HEK293T (cell line): ENCODE measurements around the gene MEGF6.
"Not testable (repeated sequence)": the region's sequence is repeated elsewhere in the genome, so short reads cannot be mapped to it uniquely, and the experiment has no call there.

Source experiments
- CTCF ChIA-PET: fragments of 350-600 bp; formaldehyde crosslinking; extraction: SDS; loops from one replicate; lab custom pipeline; 2021; ENCODE audit warnings: antibody characterized with exemption, inconsistent platforms; lab: Yijun Ruan, JAX
- POLR2A ChIA-PET: fragments of 350-600 bp; formaldehyde crosslinking; extraction: SDS; loops from one replicate; lab custom pipeline; 2020; ENCODE audit warnings: antibody characterized with exemption, inconsistent platforms; lab: Yijun Ruan, JAX
- DNase-seq: peaks from one replicate; pipeline ENCODE4 v3.0.0; 2012; ENCODE audit warnings: mixed read lengths; ENCODE audit errors: extremely low spot score
- ARNT ChIP-seq: fragments of 450-650 bp; IDR thresholded peaks from 2 replicates; pipeline ENCODE4 v1.6.1; 2017; ENCODE audit warnings: mild to moderate bottlenecking
- BHLHE40 ChIP-seq: fragments of 450-650 bp; IDR thresholded peaks from 2 replicates; pipeline ENCODE4 v1.6.1; 2016; ENCODE audit warnings: mild to moderate bottlenecking, moderate library complexity, borderline replicate concordance
- CTBP1 ChIP-seq: fragments of 450-650 bp; IDR thresholded peaks from 2 replicates; pipeline ENCODE4 v1.6.1; 2016; ENCODE audit warnings: borderline replicate concordance
- ELF4 ChIP-seq: fragments of 450-650 bp; IDR thresholded peaks from 2 replicates; pipeline ENCODE4 v1.6.1; 2017; ENCODE audit warnings: antibody characterized with exemption
- FOXA1 ChIP-seq: fragments of 450-650 bp; IDR thresholded peaks from 2 replicates; pipeline ENCODE4 v1.6.1; 2016; ENCODE audit warnings: mild to moderate bottlenecking
- FOXK2 ChIP-seq: fragments of 450-650 bp; IDR thresholded peaks from 2 replicates; pipeline ENCODE4 v1.6.1; 2016; ENCODE audit warnings: mild to moderate bottlenecking
- FOXM1 ChIP-seq: fragments of 450-650 bp; IDR thresholded peaks from 2 replicates; pipeline ENCODE4 v1.6.1; 2017; ENCODE audit warnings: mild to moderate bottlenecking, borderline replicate concordance
- HDGF ChIP-seq: fragments of 450-650 bp; IDR thresholded peaks from 2 replicates; pipeline ENCODE4 v1.6.1; 2017; ENCODE audit warnings: antibody characterized with exemption, borderline replicate concordance
- L3MBTL2 ChIP-seq: fragments of 450-650 bp; conservative IDR thresholded peaks from 2 replicates; pipeline ENCODE4 v1.6.1; 2016; ENCODE audit warnings: mild to moderate bottlenecking
- LEF1 ChIP-seq: fragments of 450-650 bp; IDR thresholded peaks from 2 replicates; pipeline ENCODE4 v1.6.1; 2017; ENCODE audit warnings: mild to moderate bottlenecking, borderline replicate concordance
- NFRKB ChIP-seq: fragments of 450-650 bp; IDR thresholded peaks from 2 replicates; pipeline ENCODE4 v1.6.1; 2016; ENCODE audit warnings: mild to moderate bottlenecking, moderate library complexity
- SP1 ChIP-seq: fragments of 450-650 bp; IDR thresholded peaks from 2 replicates; pipeline ENCODE4 v1.6.1; 2017
- SUZ12 ChIP-seq: fragments of 450-650 bp; IDR thresholded peaks from 2 replicates; pipeline ENCODE4 v1.6.1; 2016; ENCODE audit warnings: mild to moderate bottlenecking
- TARDBP ChIP-seq: fragments of 450-650 bp; IDR thresholded peaks from 2 replicates; pipeline ENCODE4 v1.6.1; 2016
- ZNF384 ChIP-seq: fragments of 450-650 bp; IDR thresholded peaks from 2 replicates; pipeline ENCODE4 v1.6.1; 2016
- TF ChIP-seq, protein P1 (sequence below): fragments of 450-650 bp; IDR thresholded peaks from 2 replicates; pipeline ENCODE4 v1.6.1; 2016

The MEGF6 gene

DNA sequence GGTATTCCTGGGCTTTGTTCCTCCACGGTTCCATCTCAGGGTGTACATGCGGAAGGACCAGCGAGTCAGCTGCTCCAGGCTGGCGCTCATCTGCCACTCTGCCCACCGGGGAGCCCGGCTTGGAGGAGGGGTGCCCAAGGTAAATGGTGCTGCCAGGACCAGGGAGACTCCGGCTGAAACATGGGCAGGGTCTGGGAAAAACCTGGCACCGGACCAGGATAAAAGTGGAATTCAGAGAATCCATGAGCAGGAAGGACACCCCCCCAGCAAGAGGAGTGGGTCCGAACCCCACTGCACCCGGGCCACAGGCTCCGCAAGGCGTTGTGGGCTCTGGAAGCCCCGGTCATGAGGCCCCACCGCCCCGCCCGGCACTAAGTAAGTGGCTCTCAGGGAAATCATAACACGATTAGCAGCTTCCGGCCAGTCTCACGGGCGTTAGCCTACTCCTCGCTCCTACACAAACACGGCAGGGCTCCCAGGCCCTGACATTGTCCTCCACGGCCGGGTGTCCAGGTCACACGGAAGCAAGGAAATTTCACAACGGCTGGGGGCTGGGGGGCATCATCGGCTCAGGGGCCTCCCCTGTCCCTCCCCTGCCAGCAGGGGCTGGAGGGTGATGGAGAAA is 21.1 kb downstream of the MEGF6 start:
- ChIA-PET POLR2A (no interaction called here), CTCF (interaction anchor here (1.0 kb wide), 1 partner anchor 25 kb away, joined by 3 read pairs; no protein-coding TSS in a partner anchor)
- no peak for DNase-seq
- no peak for TF ChIP-seq NFRKB
- no peak for TF ChIP-seq HDGF
- no peak for TF ChIP-seq ELF4
- no peak for TF ChIP-seq BHLHE40

DNA sequence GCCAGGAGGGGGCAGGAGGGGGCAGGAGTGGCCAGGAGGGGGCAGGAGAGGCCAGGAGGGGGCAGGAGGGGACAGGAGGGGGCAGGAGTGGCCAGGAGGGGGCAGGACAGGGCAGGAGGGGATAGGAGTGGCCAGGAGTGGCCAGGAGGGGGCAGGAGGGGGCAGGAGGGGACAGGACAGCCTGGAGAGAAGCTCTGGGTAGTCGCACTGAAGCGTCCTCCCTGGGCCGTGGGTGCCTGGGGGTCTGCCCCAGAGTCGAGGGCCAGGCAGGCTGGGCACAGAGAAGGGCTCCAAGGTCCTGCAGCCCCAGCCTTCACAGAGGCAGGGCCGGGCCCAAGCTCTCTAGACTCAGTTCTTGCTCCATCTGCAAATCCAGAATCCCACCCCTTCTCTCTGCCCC is 22.9 kb downstream of the MEGF6 start:
- ChIA-PET CTCF (interaction anchor here (0.5 kb wide), 1 partner anchor 13 kb away, joined by 3 read pairs; no protein-coding TSS in a partner anchor), POLR2A (no interaction called here)
- DNase-seq = no peak
- TF ChIP-seq, protein P1, sequence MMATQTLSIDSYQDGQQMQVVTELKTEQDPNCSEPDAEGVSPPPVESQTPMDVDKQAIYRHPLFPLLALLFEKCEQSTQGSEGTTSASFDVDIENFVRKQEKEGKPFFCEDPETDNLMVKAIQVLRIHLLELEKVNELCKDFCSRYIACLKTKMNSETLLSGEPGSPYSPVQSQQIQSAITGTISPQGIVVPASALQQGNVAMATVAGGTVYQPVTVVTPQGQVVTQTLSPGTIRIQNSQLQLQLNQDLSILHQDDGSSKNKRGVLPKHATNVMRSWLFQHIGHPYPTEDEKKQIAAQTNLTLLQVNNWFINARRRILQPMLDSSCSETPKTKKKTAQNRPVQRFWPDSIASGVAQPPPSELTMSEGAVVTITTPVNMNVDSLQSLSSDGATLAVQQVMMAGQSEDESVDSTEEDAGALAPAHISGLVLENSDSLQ = no peak
- no peak for TF ChIP-seq FOXK2
- TF ChIP-seq FOXM1 = no peak
- no peak for TF ChIP-seq SUZ12
- TF ChIP-seq SP1 = no peak
- TF ChIP-seq L3MBTL2 = no peak
- TF ChIP-seq ARNT = no peak

DNA sequence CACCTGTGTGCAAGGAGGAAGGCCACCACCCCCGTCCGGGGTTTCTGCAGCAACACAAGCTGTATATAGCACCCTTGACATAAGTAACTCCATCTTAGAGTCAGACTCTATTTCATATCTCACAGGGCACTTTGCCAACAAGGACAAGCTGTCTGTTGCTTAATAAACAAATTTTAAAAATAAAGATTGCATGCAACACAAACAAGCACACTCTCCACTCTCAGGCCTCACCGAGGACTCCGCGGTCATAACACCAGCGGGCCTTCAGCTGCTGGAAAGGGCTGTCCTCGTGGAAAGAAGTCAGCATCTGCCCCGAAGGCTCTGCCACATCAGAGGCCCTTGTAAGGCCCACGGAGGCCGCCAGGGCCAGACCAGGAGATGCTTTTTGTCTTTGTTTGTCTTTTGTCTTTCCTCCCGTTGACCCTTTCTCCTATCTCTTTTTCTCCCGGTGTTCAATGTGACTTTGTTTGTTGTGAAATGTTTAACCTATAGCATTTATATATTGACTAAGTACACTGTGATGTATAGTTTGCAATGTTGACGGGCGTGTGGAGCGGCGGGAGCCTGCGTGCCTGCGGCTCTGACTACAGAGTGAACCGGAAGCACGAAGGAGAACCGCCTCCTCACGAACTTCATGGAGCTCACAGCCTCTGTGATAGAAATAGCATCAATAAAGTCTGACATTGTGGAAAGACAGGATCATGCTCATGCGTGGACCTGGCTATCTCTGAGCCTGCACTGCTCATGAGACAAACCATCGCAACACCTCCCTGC is 24.1 kb downstream of the MEGF6 start:
- no peak for TF ChIP-seq SP1
- TF ChIP-seq, protein P1 = no peak
- no peak for TF ChIP-seq FOXM1
- TF ChIP-seq TARDBP = no peak
- no peak for TF ChIP-seq SUZ12
- TF ChIP-seq FOXK2 = no peak
- no peak for TF ChIP-seq ELF4
- no peak for DNase-seq
- ChIA-PET POLR2A (no interaction called here), CTCF (interaction anchor here (1.1 to 1.2 kb wide), 2 partner anchors 27 to 32 kb away, joined by 4 to 5 read pairs; no protein-coding TSS in a partner anchor)

DNA sequence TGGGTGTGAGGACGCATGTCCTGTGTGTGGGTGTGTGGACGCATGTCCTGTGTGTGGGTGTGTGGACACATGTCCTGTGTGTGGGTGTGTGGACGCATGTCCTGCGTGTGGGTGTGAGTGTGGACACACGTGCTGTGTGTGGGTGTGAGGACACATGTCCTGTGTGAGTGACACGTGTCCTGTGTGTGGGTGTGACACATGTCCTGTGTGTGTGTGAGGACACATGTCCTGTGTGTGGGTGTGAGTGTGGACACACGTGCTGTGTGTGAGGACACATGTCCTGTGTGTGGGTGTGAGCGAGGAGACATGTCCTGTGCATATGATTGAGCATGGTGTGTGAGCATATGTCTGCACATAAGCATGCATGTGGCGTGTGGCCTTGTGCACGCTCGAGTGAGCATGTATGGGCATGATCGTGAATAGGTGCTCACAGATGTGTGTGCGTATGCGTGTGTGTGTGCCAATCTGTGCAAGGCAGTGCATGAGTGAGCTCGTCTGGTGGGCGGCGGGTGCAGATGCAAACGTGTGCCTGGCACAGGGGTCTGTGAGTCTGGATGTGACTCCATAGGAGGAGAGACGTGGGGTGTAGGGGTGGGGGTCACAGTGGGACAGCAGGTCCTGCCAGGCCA is 25.3 kb downstream of the MEGF6 start:
- TF ChIP-seq SP1 = no peak
- no peak for TF ChIP-seq LEF1
- no peak for TF ChIP-seq FOXM1
- TF ChIP-seq L3MBTL2 = no peak
- no peak for TF ChIP-seq HDGF
- no peak for TF ChIP-seq SUZ12
- no peak for TF ChIP-seq FOXA1
- no peak for TF ChIP-seq ZNF384
- no peak for TF ChIP-seq ELF4
- no peak for TF ChIP-seq FOXK2
- TF ChIP-seq NFRKB = no peak
- TF ChIP-seq BHLHE40 = no peak
- no peak for TF ChIP-seq CTBP1
- no peak for TF ChIP-seq ARNT
- POLR2A ChIA-PET = no interaction called here
- DNase-seq = no peak
- CTCF ChIA-PET = no interaction called here

DNA sequence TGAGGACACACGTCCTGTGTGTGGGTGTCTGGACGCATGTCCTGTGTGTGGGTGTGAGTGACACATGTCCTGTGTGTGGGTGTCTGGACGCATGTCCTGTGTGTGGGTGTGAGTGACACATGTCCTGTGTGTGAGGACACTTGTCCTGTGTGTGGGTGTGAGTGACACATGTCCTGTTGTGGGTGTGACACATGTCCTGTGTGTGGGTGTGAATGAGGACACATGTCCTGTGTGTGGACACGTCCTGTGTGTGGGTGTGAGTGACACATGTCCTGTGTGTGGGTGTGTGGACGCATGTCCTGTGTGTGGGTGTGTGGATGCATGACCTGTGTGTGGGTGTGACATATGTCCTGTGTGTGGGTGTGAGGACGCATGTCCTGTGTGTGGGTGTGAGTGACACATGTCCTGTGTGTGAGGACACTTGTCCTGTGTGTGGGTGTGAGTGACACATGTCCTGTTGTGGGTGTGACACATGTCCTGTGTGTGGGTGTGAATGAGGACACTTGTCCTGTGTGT is 25.9 kb downstream of the MEGF6 start:
- DNase-seq, POLR2A ChIA-PET, CTCF ChIA-PET: not testable (repeated sequence)

DNA sequence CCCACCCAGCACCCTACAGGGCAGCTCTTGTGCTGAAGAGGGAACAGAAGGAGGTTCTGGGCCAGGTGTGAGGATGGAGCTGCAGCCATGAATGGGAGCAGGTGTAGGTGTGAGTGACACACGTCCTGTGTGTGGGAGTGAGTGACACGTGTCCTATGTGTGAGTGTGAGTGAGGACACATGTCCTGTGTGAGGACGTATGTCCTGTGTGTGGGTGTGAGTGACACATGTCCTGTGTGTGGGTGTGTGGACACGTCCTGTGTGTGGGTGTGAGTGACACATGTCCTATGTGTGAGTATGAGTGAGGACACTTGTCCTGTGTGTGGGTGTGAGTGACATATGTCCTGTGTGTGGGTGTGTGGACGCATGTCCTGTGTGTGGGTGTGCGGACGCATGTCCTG is 26.4 kb downstream of the MEGF6 start:
- CTCF ChIA-PET = no interaction called here
- no peak for TF ChIP-seq NFRKB
- TF ChIP-seq L3MBTL2 = no peak
- TF ChIP-seq HDGF = no peak
- TF ChIP-seq, protein P1 = no peak
- TF ChIP-seq FOXM1 = no peak
- no peak for TF ChIP-seq CTBP1
- DNase-seq = no peak
- POLR2A ChIA-PET = no interaction called here

DNA sequence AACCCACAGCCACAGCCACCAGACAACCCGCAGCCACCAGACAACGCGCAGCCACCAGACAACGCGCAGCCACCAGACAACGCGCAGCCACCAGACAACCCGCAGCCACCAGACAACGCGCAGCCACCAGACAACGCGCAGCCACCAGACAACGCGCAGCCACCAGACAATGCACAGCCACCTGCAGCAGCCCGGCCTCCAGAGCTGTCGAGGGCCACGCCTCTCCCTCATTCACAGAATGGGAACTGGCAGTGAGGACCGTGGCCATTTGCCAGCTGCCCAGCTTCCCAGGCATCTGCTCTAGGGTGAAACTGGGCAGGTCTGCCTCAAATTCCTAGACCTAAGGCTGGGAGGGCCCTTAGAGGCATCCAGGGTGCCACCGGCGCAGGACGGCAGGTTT is 27.6 kb downstream of the MEGF6 start:
- POLR2A ChIA-PET, DNase-seq, CTCF ChIA-PET: not testable (repeated sequence)
